Epithelial cell of proximal tubule (primary cell): ENCODE measurements around the gene CD3E. TPM values are rescaled to one million over a fixed set of nuclear protein-coding genes. Genes with fewer than 3 reads are reported as not detected.

Experiments used
- DNase-seq: peaks from one replicate; pipeline ENCODE4 v3.0.0-alpha.2; 2011; ENCODE audit warnings: low read depth
- H3K4me3 ChIP-seq: 2 replicates; pipeline ENCODE4 v1.5.1; 2011; ENCODE audit warnings: low read depth, mild to moderate bottlenecking, low read length
- total RNA-seq: library from RNA; depleted of rRNA; stranded (reverse); fragments of >200 nt; gene quantifications from 2 replicates; pipeline ENCODE4 v1.2.3, GENCODE V29; 2015
- TF ChIP-seq, protein P1 (sequence below): conservative IDR thresholded peaks from 2 replicates; pipeline ENCODE4 v1.5.1; 2012; ENCODE audit warnings: low read depth, mild to moderate bottlenecking, low read length

Gene CD3E
- total RNA-seq: not detected in 2 replicates

DNA sequence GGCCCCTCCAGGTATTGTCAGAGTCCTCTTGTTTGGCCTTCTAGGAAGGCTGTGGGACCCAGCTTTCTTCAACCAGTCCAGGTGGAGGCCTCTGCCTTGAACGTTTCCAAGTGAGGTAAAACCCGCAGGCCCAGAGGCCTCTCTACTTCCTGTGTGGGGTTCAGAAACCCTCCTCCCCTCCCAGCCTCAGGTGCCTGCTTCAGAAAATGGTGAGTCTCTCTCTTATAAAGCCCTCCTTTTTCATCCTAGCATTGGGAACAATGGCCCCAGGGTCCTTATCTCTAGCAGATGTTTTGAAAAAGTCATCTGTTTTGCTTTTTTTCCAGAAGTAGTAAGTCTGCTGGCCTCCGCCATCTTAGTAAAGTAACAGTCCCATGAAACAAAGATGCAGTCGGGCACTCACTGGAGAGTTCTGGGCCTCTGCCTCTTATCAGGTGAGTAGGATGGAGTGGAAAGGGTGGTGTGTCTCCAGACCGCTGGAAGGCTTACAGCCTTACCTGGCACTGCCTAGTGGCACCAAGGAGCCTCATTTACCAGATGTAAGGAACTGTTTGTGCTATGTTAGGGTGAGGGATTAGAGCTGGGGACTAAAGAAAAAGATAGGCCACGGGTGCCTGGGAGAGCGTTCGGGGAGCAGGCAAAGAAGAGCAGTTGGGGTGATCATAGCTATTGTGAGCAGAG lies at the start of gene CD3E:
Gene CD3E (plus strand): TSS at position 163 of the 681 bp plus-strand sequence. CDS start 223 bp downstream, at position 386.
- TF ChIP-seq, protein P1, sequence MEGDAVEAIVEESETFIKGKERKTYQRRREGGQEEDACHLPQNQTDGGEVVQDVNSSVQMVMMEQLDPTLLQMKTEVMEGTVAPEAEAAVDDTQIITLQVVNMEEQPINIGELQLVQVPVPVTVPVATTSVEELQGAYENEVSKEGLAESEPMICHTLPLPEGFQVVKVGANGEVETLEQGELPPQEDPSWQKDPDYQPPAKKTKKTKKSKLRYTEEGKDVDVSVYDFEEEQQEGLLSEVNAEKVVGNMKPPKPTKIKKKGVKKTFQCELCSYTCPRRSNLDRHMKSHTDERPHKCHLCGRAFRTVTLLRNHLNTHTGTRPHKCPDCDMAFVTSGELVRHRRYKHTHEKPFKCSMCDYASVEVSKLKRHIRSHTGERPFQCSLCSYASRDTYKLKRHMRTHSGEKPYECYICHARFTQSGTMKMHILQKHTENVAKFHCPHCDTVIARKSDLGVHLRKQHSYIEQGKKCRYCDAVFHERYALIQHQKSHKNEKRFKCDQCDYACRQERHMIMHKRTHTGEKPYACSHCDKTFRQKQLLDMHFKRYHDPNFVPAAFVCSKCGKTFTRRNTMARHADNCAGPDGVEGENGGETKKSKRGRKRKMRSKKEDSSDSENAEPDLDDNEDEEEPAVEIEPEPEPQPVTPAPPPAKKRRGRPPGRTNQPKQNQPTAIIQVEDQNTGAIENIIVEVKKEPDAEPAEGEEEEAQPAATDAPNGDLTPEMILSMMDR: no peak
- no peak for DNase-seq
- H3K4me3 ChIP-seq: no peak within 1 kb of the TSS

DNA sequence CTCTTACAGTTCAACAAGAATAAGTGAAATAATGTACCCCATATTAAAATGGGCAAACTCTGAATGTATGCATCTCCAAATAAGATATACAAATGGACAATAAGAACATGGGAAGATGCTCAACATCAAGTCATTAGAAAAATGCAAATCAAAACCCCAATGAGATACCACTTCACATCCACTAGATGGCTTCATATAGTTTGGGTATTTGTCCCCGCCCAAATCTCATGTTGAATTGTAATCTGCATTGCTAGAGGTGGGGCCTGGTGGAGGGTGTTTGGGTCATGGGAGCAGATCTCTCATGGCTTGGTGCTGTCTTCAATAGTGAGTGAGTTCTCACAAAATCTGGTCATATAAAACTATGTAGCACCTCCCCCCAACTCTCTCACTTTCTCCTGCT lies 46.1 kb upstream of the CD3E start:
- no peak overlapping the region for H3K4me3 ChIP-seq
- TF ChIP-seq, protein P1: peak; percentile 46
- no peak for DNase-seq

DNA sequence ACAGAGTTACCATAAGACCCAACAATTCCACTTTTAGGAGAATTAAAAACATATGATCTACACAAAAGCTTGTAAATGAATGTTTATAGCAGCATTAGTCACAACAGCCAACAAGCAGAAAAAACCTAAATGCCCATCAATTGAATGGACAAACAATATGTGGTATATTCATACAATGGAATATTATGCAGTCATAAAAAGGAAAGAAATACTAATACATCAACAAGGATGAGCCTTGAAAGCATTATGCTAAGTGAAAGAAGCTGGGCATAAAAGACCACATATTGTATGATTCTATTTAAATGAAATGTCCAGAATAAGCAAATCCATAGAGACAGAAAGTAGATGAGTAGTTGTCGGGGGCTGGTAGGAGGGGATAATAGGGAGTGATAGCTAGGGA lies 45.4 kb upstream of the CD3E start:
- no peak overlapping the region for H3K4me3 ChIP-seq
- TF ChIP-seq, protein P1: no peak
- no peak for DNase-seq

DNA sequence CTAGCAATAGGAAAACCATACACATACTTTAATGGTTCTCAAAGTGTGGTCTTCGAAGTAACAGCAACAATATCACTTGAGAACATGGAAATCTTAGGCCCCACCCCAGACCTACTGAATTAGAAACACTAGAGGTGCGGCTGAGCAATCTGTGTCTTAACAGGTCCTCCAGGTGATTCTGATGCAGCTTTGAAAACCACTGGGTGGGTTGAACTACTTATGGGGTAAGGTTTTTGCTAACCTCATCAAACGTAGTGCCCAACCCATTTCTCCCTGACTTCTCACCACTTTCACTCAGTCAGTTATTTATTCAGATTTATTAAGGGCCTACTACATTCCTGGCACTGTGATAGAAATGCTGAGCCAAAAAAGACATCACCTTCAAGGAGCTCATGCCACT lies 44.2 kb upstream of the CD3E start:
- H3K4me3 ChIP-seq: no peak overlapping the region
- TF ChIP-seq, protein P1: no peak
- no peak for DNase-seq

DNA sequence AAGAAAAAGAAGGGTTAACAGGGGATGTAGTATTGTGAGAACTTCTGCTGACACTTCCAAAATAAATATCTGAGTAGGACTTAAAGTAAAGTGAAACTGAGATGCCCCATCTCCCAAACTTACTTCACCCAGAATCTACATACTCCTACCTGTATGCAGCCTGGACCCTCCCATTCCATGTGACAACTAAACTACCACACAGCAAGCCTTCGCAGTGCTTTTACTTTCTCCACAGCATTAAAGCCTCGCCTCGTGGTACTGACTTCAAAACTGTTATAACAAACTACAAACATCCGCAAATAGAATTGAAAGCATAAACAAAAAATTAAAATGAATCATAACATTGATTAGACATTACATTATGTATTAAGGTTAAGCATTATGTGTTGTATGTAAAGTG lies 41.4 kb upstream of the CD3E start:
- no peak for DNase-seq
- TF ChIP-seq, protein P1: no peak
- H3K4me3 ChIP-seq: peak overlapping the region; percentile 52

DNA sequence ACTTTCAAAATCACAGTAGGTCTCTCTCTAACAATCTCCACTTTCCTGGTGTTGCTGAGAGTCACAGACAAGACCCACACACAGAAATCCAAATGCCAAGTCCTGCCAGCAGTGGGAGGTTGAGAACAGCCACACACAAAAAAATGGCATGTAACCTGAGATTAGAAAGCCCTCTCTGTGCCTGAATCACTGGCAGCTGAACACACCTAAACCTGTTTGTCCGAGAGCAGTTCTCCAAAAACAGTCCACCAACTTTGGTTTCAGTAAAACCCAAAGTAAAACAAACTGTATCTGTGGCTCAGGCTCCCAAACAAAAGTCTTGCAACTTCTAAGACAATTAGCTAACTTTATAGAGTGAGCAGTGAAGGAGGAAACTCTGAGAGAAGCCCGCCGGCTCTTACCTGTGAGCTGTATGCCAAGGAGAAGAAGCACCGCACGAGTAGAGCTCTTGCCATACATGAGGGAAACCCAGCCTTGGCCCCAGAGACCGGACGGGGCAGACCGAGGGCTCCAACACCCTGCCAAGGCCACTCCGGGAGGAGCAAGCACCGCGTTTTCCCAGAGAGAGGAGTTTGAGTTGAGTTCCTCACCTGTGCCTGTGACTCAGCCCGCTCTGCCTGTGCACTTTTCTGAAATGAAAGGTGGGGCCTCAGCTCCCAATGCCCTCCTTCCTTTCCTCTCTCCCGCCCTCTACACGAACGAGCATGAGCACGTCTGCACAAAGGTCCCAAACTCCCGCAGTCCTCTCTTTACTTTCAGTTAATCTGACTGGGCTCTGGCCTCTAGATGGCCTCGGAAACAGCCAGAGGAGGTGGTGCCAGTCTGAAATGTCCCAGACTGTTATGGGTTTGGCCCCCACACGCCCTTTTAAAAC lies 40.6 kb upstream of the CD3E start, which contains the start of gene MPZL2:
Gene MPZL2 (minus strand): TSS at position 603 of the 874 bp plus-strand sequence. CDS start 144 bp downstream, at position 459.
- H3K4me3 ChIP-seq: peak within 1 kb of the TSS; percentile 52
- TF ChIP-seq, protein P1: peak; percentile 16
- no peak for DNase-seq
